Mucosa of rectum (tissue), 2 donors: Measurements from ENCODE around the gene MBNL2.
"Not testable (repeated sequence)": the region's sequence is repeated elsewhere in the genome, so short reads cannot be mapped to it uniquely, and the experiment has no call there.

Experiments used
- H3K27ac ChIP-seq, 2 donors: one replicate each; pipeline ENCODE4 v1.7.0; 2013; ENCODE audit warnings: inconsistent platforms in 2 of 2, low read depth in 2 of 2, low read length in 2 of 2
- H3K27me3 ChIP-seq, 2 donors: one replicate each; pipeline ENCODE4 v1.7.0; 2013; ENCODE audit warnings: low read length in 2 of 2; ENCODE audit not compliant: control insufficient read depth in 2 of 2, insufficient read depth in 2 of 2
- H3K36me3 ChIP-seq, 2 donors: one replicate each; pipeline ENCODE4 v1.7.0; 2013; ENCODE audit warnings: low read length in 2 of 2; ENCODE audit not compliant: control insufficient read depth in 2 of 2, insufficient read depth in 2 of 2
- H3K4me1 ChIP-seq, 2 donors: one replicate each; pipeline ENCODE4 v1.7.0; 2013; ENCODE audit warnings: low read length in 2 of 2, mild to moderate bottlenecking in 1 of 2; ENCODE audit not compliant: control insufficient read depth in 2 of 2, insufficient read depth in 2 of 2
- H3K4me3 ChIP-seq, 2 donors: one replicate each; pipeline ENCODE4 v1.7.0; 2013; ENCODE audit warnings: low read length in 2 of 2
- H3K9ac ChIP-seq, 2 donors: one replicate each; pipeline ENCODE4 v1.7.0; 2013; ENCODE audit warnings: low read length in 2 of 2, low read depth in 1 of 2, mild to moderate bottlenecking in 1 of 2
- H3K9me3 ChIP-seq, 2 donors: one replicate each; pipeline ENCODE4 v1.7.0; 2013; ENCODE audit warnings: low read length in 2 of 2; ENCODE audit not compliant: control insufficient read depth in 2 of 2
- donor health status: healthy.
- donor health status: Normal muscosa, but diverticular disease.

Gene MBNL2

GRCh38 chr13:97205982-97206381 is 16.2 kb upstream of the MBNL2 start:
- no peaks in the 10 kb centered on the region for H3K4me1 ChIP-seq
- H3K9me3 ChIP-seq = no peaks in the 10 kb centered on the region
- H3K27ac ChIP-seq = no peak overlapping the region

GRCh38 chr13:97207252-97207651 is 14.9 kb upstream of the MBNL2 start:
- not testable (repeated sequence) for H3K27me3 ChIP-seq, H3K4me1 ChIP-seq, H3K9me3 ChIP-seq, H3K4me3 ChIP-seq, H3K27ac ChIP-seq, H3K9ac ChIP-seq, H3K36me3 ChIP-seq

More at GRCh38 chr13:97205982-97206381, 16.2 kb upstream of the MBNL2 start:
- H3K4me3 ChIP-seq = no peak overlapping the region
- no peaks in the 10 kb centered on the region for H3K36me3 ChIP-seq
- no peaks in the 10 kb centered on the region for H3K27me3 ChIP-seq
- no peak overlapping the region for H3K9ac ChIP-seq

GRCh38 chr13:97211300-97211699 is 10.8 kb upstream of the MBNL2 start:
- H3K9ac ChIP-seq = no peak overlapping the region

GRCh38 chr13:97212004-97212403 is 10.1 kb upstream of the MBNL2 start:
- H3K9me3 ChIP-seq = no peaks in the 10 kb centered on the region
- H3K9ac ChIP-seq = no peak overlapping the region
- no peak overlapping the region for H3K27ac ChIP-seq
- H3K27me3 ChIP-seq = no peaks in the 10 kb centered on the region
- no peaks in the 10 kb centered on the region for H3K36me3 ChIP-seq
- H3K4me3 ChIP-seq = no peak overlapping the region
- H3K4me1 ChIP-seq = no peaks in the 10 kb centered on the region

More at GRCh38 chr13:97211300-97211699, 10.8 kb upstream of the MBNL2 start:
- Histone ChIP-seq H3K9me3 (no peaks in the 10 kb centered on the region), H3K36me3 (no peaks in the 10 kb centered on the region), H3K27ac (no peak overlapping the region), H3K27me3 (no peaks in the 10 kb centered on the region), H3K4me1 (no peaks in the 10 kb centered on the region), H3K4me3 (no peak overlapping the region)

GRCh38 chr13:97212601-97213040 is 9.5 kb upstream of the MBNL2 start:
- Histone ChIP-seq H3K27me3 (no peaks in the 10 kb centered on the region), H3K9me3 (no peaks in the 10 kb centered on the region), H3K27ac (no peak overlapping the region), H3K4me1 (no peaks in the 10 kb centered on the region), H3K36me3 (no peaks in the 10 kb centered on the region), H3K9ac (no peak overlapping the region), H3K4me3 (no peak overlapping the region)

GRCh38 chr13:97214921-97215320 is 7.2 kb upstream of the MBNL2 start:
- Histone ChIP-seq H3K4me1 (no peaks in the 10 kb centered on the region), H3K36me3 (no peaks in the 10 kb centered on the region), H3K4me3 (no peak overlapping the region), H3K27ac (no peak overlapping the region), H3K9me3 (no peaks in the 10 kb centered on the region), H3K27me3 (no peaks in the 10 kb centered on the region), H3K9ac (no peak overlapping the region)

GRCh38 chr13:97215325-97215724 is 6.8 kb upstream of the MBNL2 start:
- H3K27me3 ChIP-seq = no peaks in the 10 kb centered on the region
- no peaks in the 10 kb centered on the region for H3K36me3 ChIP-seq
- no peak overlapping the region for H3K4me3 ChIP-seq
- H3K4me1 ChIP-seq = peaks cover 0 to 2% of the 10 kb centered on the region in 2 donors
- H3K27ac ChIP-seq = no peak overlapping the region
- no peaks in the 10 kb centered on the region for H3K9me3 ChIP-seq
- H3K9ac ChIP-seq = no peak overlapping the region

- Histone ChIP-seq H3K27me3 (no peaks in the 10 kb centered on the region), H3K4me1 (peaks cover 9 to 19% of the 10 kb centered on the region in 2 donors), H3K27ac (no peak overlapping the region), H3K36me3 (no peaks in the 10 kb centered on the region), H3K9me3 (no peaks in the 10 kb centered on the region), H3K4me3 (no peak overlapping the region), H3K9ac (no peak overlapping the region)
Observed at GRCh38 chr13:97219226-97219625, 2.9 kb upstream of the MBNL2 start.

GRCh38 chr13:97220151-97220900 is 1.8 kb upstream of the MBNL2 start:
- Histone ChIP-seq H3K9me3 (no peaks in the 10 kb centered on the region), H3K9ac (no peak overlapping the region), H3K27ac (no peak overlapping the region), H3K4me3 (no peak overlapping the region), H3K4me1 (peaks cover 15 to 26% of the 10 kb centered on the region in 2 donors), H3K27me3 (no peaks in the 10 kb centered on the region), H3K36me3 (no peaks in the 10 kb centered on the region)

- Histone ChIP-seq H3K9ac (no peak overlapping the region), H3K36me3 (no peaks in the 10 kb centered on the region), H3K4me3 (no peak overlapping the region), H3K9me3 (no peaks in the 10 kb centered on the region), H3K27me3 (no peaks in the 10 kb centered on the region), H3K27ac (no peak overlapping the region), H3K4me1 (peaks cover 20 to 32% of the 10 kb centered on the region in 2 donors)
Observed at GRCh38 chr13:97221046-97221445, 1.1 kb upstream of the MBNL2 start.
